GM04504 (cell line): ENCODE data around the gene HPS1.

ENCODE experiments used
- DNase-seq: peaks from one replicate; pipeline ENCODE4 v3.0.0-alpha.2; 2012; ENCODE audit warnings: low read depth

Gene HPS1

GRCh38 chr10:98446661-98447221, at the start of gene HPS1:
Gene HPS1, minus strand, starts transcription at chr10:98446935. Its CDS starts 3,695 bp downstream, at chr10:98443240.
- DNase-seq: no peak

- DNase-seq: no peak
These were observed 46.0 kb upstream of the HPS1 start for GRCh38 chr10:98492763-98493162.

- no peak for DNase-seq
These were observed 43.1 kb upstream of the HPS1 start for GRCh38 chr10:98489561-98490481.

- no peak for DNase-seq
These were observed 42.1 kb upstream of the HPS1 start for GRCh38 chr10:98488669-98489430.

GRCh38 chr10:98487649-98488048, 40.9 kb upstream of the HPS1 start:
- no peak for DNase-seq

- DNase-seq: peak; percentile 62
These were observed 39.7 kb upstream of the HPS1 start for GRCh38 chr10:98486421-98486820.

- no peak for DNase-seq
These were observed 39.2 kb upstream of the HPS1 start for GRCh38 chr10:98485959-98486358.

- DNase-seq: no peak
These were observed 36.9 kb upstream of the HPS1 start for GRCh38 chr10:98483658-98484057.

- DNase-seq: no peak
These were observed 35.4 kb upstream of the HPS1 start for GRCh38 chr10:98482096-98482495.

GRCh38 chr10:98481404-98481945, 34.7 kb upstream of the HPS1 start:
- DNase-seq: no peak

GRCh38 chr10:98478430-98479222, 31.9 kb upstream of the HPS1 start:
- no peak for DNase-seq

- no peak for DNase-seq
These were observed 31.1 kb upstream of the HPS1 start for GRCh38 chr10:98477861-98478260.

- no peak for DNase-seq
These were observed 27.9 kb upstream of the HPS1 start for GRCh38 chr10:98474628-98475027.

GRCh38 chr10:98472196-98472595, 25.5 kb upstream of the HPS1 start:
- no peak for DNase-seq

- no peak for DNase-seq
These were observed 24.1 kb upstream of the HPS1 start for GRCh38 chr10:98470850-98471249.

- no peak for DNase-seq
These were observed 22.5 kb upstream of the HPS1 start for GRCh38 chr10:98469001-98469931.

- peak; percentile 69 for DNase-seq
These were observed 21.0 kb upstream of the HPS1 start for GRCh38 chr10:98467506-98468318.

- DNase-seq: no peak
These were observed 20.2 kb upstream of the HPS1 start for GRCh38 chr10:98466861-98467505.

GRCh38 chr10:98465866-98466265, 19.1 kb upstream of the HPS1 start:
- no peak for DNase-seq
